DOHH2 (cell line): ENCODE results near the gene BLOC1S5.

Experiments
- EZH2phosphoT487 ChIP-seq: fragments of 200-600 bp; sonication (generic); IDR thresholded peaks from 2 replicates; pipeline ENCODE4 v1.6.1; 2017; ENCODE audit warnings: borderline replicate concordance, mild to moderate bottlenecking, antibody characterized with exemption, low read length, moderate library complexity, mixed read lengths
- TF ChIP-seq, protein P1 (sequence below): fragments of 200-600 bp; sonication (generic); IDR thresholded peaks from one replicate; pipeline ENCODE4 v1.5.1; 2014; ENCODE audit warnings: antibody characterized with exemption, mild to moderate bottlenecking, low read depth, low read length; ENCODE audit not compliant: poor library complexity, severe bottlenecking

DNA sequence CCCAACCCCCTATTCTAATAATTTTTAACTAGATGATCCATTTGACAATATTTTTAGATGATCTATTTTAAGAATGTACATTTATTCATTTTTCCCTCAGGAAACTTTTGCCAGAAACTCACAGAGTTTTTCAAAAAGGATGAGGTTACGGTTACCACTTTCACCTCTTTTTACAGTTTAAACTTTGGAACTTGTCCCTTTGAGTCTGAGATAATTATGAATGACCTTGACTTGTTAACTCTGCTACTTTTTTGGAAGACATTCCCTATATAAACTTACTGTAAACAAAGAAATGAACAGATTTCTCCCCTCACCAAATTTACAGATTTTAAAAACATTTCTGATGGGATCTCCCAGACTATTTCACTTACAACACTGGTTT lies 18.4 kb upstream of the BLOC1S5 start:
- TF ChIP-seq, protein P1, sequence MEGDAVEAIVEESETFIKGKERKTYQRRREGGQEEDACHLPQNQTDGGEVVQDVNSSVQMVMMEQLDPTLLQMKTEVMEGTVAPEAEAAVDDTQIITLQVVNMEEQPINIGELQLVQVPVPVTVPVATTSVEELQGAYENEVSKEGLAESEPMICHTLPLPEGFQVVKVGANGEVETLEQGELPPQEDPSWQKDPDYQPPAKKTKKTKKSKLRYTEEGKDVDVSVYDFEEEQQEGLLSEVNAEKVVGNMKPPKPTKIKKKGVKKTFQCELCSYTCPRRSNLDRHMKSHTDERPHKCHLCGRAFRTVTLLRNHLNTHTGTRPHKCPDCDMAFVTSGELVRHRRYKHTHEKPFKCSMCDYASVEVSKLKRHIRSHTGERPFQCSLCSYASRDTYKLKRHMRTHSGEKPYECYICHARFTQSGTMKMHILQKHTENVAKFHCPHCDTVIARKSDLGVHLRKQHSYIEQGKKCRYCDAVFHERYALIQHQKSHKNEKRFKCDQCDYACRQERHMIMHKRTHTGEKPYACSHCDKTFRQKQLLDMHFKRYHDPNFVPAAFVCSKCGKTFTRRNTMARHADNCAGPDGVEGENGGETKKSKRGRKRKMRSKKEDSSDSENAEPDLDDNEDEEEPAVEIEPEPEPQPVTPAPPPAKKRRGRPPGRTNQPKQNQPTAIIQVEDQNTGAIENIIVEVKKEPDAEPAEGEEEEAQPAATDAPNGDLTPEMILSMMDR, result no peak
- TF ChIP-seq EZH2phosphoT487, result no peak
